GM19467 (cell line): ENCODE data around the gene CADPS2.

Source experiments
- ATAC-seq: cut with Tn5 transposase; IDR thresholded peaks from one replicate; pipeline ENCODE4 v1.9.1; 2021; ENCODE audit warnings: mild to moderate bottlenecking, moderate library complexity; ENCODE audit not compliant: unreplicated experiment

CADPS2 gene

DNA sequence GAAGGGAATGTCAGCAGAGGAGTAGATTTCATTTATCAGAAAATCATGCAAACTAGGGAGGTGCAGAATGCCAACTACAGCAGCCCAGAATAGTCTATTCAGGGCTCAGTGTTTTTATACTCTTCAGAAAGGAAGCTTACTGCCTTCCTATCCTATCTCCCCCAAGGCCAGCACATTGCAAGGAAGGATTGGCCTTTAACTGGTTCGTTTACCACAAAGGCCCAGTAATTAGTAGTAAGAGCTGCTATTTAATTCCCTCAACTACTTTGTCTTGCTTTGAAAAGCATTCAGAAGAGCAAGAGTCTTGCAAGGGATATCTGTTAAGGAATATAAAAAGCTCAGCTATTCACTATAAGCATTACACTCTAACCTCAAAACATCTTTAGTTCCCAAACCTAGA is 97.1 kb downstream of the CADPS2 start:
- no peak for ATAC-seq

DNA sequence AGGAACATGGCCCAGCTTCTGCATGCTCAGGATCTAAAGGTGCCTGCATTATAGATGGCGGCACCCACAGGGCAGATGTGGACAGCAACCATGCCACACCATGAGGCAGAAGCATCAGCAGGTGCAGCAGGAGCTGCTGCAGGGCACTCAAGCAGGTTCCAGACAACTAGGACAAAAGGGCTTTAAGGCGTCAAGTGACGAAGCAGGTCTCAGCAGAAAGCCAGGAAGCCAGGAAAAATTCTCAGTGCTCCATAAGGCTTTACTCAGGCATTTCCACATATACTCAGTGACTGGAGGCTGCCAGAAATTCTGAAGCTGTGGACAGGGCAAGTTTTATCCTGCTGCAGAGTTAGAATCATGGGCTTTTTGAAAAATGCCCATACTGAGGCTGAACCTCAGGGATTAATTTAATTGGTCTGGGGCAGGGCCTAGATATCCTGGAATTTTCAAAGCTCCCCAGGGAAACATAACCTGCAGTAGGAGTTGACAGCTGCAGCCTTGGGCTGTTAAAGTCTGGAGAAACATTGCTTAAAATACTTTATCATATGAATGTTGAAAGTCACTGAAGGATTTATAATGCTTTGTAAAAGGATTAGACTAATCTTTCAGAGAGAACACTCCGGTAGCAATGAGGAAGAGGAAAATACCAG is 115.4 kb downstream of the CADPS2 start:
- no peak for ATAC-seq

DNA sequence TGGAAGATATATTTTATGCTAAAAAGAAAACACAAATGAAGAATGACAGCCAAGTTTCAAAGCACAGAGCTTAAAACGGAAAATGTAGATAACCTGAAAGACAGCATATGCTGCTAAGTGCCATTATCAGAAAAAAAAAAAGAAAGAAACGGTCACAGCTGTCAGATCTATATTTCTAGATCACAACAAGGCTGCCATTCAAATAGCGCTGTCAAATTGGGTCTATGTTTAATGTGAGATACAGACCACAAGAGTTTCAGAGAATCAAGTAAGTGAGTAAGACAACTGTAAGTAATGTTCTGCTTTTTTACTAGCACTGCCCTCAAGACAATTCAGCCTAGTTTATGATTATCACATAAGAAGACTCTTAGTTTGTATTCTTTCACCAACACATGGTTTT is 117.4 kb downstream of the CADPS2 start:
- no peak for ATAC-seq

DNA sequence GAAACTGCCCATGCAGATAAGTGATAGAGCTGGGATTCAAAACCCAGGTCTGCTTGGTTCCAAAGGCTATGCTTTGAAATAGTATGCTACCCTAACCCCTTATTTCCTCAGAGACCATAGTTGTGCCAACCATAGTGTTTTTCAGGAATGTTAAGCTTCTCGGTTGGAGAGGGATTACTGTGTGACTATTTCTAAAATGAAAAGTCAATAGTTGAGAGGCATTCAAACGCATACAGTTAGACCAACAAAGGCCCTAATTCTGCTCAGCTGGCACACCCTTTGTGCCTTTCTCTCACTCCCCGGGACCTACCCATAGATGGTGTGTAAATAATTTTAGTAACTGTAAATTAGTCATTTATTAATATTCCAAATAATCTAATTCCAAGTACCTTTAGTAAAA is 118.9 kb downstream of the CADPS2 start:
- no peak for ATAC-seq

DNA sequence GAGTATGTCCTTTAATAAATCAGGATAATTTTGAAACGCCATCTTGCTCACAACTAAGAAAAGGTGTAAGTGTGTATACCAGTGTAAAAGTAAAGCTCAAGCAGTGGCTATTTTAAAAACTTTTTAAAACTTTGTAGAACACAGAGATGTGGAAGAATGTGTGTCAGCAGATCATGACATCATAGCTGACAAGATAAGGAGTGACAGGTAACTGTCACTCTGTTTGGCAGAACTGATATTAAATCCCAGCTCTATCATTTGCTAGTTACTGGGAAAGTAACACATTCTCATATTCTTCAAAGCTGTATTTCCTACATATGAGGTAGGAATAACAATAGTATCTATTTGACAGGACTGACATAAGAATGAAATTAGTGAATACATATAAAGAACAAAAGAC is 119.7 kb downstream of the CADPS2 start:
- ATAC-seq, result no peak

DNA sequence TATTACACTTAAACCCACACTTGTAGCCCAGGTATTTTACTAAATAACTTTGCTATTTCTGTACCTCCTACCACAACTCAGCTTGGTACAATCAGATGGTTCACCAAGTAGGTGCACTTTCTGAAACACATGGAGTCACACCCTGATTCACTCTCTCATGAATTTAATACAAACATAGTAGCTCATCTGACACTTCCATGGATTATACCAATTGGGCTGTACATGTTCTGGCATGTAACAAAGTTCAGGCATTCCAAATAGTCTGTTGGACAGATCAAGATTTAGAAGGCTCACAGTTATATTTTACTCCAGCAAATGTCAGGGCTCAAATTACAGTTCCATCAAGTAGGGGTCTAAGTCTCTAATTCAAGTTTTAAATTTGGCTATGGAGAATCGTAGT is 121.4 kb downstream of the CADPS2 start:
- ATAC-seq, result no peak

DNA sequence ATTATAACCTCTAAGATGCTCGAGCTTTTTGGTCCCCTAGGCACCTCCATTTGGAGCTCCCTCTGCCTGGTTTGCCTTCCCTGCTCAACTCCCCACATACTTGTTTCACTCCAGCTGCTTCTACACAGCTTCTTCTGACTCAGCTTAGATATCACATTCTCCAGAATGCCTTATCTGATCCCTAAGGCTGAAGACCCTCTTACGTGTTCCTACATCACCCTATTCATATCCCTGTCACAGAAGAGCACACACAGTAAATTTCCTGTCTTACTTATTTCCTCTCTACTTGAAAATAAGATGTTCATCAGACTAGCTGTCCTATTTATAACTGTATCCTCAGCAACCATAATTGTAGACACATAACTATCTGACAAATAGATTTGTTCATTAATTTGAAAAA is 122.2 kb downstream of the CADPS2 start:
- no peak for ATAC-seq

DNA sequence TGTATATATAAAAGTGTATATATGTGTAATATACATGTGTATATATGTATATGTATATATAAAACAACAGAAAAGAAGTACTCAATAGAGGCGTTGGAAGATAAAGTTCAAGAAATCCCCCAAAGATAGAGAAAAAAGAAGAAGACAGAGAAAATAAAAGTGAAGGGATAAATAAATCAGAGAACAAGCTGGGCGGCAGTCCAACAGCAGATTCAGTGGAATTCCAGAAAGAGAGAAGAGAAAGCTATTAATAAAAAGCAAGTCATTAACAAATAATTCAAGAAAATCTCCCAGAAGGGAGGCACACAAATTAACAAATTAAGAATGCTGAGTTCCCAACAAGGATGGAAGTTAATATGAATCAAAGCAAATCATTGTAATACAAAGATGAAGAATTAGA is 124.2 kb downstream of the CADPS2 start:
- no peak for ATAC-seq

DNA sequence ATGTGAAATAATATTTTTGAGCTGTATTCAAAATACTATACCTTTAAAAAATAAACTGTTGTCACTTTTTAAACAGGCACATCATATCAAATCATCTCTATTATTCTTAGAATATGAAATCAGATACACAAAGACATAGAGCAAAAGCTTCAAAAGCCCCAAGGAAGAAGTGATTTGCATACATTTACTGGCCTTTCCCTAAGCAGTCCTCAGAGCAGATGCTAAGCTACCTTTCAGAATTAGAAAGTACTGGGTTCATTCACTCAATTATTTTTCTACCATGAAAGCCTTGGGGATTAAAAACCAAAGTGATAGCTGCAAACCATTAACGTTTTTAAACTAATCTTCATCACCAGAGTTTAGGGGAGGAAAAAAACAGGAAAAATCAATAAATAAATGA is 127.8 kb downstream of the CADPS2 start:
- ATAC-seq, result no peak

DNA sequence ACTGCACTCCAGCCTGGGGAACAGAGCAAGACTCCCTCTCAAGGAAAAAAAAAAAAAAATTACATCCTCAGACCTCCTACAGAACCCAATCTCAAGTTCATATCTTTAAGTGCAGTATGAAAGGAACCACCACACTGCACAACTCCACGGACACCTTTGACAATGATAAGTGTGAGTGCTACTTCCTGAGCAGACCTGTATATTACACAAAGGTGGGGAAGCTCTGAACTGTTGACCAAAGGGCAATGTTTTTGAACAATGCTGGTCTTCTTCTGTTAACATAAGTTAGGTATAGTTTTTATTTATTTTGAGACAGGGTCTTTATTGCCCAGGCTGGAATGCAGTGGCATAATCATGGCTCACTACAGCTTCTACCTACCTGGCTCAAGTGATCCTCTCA is 129.4 kb downstream of the CADPS2 start:
- no peak for ATAC-seq

DNA sequence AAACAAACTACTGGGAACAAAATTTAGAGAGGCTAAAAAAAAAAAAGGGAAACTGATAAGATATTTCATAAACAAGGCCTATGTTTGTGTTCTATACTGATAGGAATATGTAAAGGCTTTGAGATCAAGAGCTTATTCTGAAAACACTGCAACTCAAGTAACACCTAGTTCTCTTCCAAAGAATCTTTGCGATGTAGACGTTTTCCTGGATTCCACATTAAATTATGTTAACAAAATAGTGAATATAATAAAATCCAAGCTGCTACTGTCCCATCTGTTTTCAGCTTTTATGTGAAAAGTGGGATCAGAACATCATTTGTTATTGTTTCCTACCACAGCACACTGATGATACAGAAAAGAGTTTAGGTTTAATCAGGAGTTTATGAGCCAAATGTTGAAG is 130.6 kb downstream of the CADPS2 start:
- no peak for ATAC-seq

DNA sequence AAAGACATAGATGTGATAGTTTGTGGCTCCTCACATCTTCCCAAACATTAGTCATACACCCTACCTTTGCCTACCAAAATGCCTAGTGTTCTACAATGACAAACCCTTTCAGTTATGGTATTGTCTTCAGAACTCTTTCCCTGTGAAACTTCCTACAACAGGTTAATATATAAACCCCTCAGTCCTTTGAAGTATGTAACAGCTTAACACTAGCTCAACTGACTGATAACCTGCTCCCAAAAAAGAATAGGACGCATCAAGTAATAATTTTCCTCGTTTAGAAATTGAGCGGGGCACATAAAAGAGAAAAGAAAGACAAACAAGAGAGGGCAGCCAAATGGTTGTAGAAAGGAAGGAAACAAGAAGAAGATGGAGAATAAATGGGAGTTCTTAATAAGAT is 133.7 kb downstream of the CADPS2 start:
- ATAC-seq, result no peak

DNA sequence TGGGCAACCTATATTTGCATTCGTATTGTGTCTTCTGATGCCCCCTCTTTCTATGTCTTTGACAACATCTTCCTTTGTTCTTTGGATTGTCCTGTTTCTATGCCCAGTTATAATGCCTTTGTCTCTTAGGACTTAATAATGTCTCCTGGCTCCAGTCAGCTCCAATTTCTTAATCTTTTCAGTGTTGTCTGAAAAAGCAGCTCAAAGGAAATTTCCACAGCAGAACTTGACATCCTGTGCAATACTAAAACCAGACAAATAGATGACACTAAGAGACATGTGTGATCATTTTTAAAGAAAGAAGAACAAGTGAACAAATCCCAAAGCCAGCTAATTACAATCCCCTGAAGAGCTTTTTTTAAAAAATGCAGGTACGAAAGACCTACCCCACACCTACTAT is 135.9 kb downstream of the CADPS2 start:
- no peak for ATAC-seq

DNA sequence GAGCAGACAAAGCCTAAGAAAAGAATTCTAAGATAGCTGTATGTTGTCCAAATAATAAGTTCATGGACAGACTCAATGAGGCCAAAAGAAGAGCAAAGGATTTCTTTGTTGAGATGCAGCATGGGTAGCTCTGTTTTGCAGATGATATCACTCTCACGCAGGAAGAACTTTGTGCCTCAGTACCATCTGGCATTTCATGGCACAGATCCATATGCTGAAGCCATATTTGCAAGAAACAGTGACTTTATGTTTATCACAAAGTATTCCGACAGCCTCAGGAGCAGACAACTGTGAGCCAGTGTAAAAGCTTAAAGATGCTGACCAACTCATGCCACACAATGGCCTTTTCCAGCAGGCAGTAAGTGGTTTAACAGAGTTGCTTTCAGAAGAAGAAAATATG is 138.1 kb downstream of the CADPS2 start:
- no peak for ATAC-seq

DNA sequence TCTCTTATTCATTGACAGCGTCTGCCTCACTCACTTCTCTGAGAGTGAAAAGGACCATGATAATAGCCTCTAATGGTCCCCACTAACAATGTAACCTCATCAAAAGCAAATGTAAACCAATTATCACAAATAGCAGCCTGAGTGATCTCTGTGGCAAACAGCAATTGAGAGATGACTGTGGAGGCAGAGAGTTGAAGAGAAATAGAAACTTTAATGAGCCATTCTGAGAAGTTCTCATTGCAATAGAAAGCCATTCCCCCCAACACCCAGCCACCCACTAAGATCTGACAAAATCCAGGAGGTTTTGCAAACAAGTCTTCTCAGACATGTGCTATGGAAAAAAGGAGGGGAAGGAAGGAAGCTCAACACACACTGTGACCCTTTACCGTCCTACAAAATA is 139.3 kb downstream of the CADPS2 start:
- ATAC-seq, result no peak

DNA sequence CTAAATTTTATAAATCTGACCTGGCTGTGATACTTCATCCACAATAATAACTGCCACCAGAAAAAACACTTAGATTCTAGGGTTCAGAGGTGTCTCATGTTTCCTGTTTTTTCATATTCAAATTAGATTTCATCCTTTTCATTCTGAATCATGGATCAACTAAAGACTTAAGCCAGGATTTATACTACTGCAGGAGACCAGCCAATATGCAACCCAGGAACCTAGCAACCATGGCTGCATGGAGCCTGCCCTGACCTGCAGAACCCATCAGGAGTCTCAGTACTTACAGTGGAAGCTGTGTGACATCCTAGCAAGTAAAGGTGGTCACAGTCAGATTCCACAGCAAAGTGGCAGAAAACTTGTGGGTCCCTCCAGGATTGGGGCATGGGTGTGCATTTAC is 143.0 kb downstream of the CADPS2 start:
- no peak for ATAC-seq

DNA sequence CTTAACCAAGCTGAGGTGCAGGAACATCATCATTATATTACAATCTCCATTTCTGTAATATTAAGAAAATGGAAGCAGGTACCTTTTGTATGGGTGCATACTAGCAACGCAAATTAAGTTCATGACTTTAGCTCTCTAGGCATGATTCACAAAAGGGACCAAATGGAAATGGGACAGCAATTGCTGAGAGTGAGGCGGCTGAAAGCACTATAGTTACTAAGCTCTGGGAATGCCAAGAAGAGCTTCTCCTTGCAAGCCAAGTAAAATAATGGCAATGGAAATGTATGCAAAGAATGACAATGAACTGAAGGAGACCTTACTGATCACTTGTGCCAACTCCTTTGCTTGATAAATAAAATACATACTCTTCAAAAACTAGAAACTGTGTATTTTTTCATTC is 147.3 kb downstream of the CADPS2 start:
- ATAC-seq, result no peak

DNA sequence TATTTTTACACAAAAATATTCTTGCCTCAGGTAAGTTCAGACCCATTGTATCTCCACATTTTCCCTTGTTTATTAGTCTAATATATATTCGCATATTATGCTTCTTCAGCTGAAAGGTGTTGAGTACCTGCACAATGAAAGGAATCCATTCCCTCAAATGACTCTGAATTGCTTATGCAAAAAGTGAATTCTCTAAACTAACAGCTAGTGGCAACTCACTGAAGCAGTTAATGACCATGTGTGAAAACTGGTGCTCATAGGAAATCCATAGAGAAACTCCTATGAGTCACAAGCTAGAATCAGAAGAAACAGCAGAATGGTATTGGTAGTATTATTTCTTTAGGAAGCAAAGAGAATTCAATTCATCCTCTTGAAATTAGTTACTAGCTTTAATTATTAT is 150.1 kb downstream of the CADPS2 start:
- ATAC-seq, result no peak

DNA sequence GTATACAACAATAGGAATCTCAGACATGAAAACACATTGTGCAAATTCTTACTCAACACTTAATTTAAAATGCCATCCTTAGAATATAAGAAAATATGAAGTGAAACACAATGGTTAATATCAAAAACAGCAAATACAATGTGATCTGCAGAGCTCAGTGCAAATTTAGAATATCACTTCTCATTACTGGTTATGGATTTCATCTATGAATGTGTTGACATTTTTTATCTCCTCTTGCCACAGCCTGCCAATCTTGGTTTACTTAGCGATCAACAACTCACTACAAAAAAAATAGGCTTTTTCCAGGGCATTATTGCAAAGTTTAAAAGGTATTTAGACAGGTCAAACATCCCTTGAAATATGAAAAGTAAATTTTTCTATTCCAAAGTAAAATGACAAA is 158.5 kb downstream of the CADPS2 start:
- ATAC-seq, result no peak

DNA sequence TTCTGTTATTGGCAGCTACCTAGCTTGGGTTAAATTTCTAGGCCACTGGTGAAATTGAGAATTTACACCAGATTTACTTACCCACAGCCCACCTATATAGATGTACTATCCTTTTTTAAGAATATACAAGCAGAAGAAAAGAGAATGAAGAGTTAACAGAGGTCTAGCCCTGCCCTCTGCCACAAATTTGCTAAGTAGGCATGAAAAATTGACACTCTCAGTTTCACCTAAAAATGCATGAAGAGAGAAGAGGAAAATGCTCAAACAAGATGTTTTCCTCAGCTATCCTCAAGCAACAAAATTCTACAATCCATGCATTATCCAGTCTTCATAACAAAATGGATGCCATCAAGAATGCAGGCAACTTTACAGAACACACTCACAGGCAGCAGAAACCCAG is 158.9 kb downstream of the CADPS2 start:
- no peak for ATAC-seq

DNA sequence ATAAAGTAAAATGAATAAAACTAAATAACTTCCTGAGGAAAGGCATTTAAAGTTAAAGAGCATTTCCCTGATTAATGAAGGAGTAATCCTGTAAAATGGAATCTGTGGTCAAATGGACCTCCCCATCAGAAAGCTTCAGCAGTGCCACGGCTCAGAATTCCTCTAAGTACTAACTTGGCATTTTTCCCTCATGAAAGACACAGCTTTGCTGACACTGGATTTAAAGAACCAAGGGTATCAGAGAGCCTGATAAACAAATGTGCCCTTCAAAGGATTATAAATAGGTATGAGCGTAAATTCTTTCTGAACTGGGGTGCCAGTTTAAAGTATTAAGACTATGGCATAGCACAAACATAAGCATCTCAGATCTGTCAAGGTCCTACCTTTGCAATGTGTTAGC is 159.4 kb downstream of the CADPS2 start:
- ATAC-seq, result no peak

DNA sequence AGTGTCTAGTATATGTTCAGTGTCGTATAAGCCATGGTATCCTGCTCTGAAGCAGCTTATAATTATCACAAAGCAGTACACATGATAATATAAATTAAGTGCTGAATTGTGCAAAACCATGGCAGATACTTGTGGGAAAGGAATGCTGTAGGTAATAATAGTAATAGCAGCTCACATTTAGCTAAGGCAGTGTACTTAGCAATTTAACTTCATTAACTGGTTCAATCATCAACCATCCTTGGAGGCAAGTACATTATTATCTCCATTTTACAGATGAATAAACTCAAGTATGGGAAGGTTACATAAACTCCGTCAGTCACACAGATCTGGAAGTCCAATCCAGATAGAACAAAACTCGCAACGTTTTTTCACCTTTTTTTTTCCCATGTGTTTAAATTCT is 161.9 kb downstream of the CADPS2 start:
- ATAC-seq, result no peak

DNA sequence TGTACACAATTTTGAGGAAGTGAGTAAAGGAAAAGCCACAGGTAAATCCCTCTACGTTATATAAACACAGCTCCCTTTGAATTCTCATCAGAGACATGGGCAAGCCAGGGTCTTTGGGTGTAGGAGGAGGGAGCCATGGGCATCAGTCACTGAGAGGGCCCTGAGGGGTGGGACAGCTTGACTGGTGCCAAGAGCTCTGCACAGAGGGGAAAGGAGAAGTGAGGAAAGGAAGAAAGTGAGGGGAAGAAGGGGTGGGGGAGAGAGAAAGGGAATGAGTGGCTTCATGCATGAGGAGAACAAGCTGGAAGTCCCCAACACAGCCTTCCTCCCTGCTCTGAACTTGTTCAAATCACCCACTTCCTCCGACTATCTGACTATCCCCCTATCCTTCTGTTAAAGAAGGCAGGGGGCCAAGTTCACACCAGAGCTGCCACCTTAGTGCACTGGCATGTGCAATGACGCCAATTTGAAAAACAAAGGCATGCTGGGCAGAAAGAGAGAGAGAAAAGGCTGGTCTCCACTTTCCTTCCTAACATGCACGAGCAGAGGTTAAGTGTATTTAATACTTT is 167.2 kb downstream of the CADPS2 start:
- ATAC-seq, result no peak
